Measurements from ENCODE around the gene ATP6AP2. TPM values are rescaled to one million over a fixed set of nuclear protein-coding genes. Genes with fewer than 3 reads are reported as not detected.
A peak's percentile ranks its signal among the peaks of the same experiment; 100 is the strongest.

ATP6AP2 gene
- total and polyA plus RNA-seq, 2 of the 13 experiments (the other 11 are each of a cell fraction or from before 2014, with no cell fraction given), result 55.6 to 108 TPM

GRCh38 chrX:40647307-40648197 is 66.8 kb downstream of the ATP6AP2 start, which contains the start of gene CXorf38:
TSS of gene CXorf38 (minus strand) at chrX:40647561. CDS start at chrX:40647520, 41 bp downstream.
- no TSS peak for BruUV-seq (replicated peaks)
- no peak within 1 kb of the TSS for H2AFZ ChIP-seq (ENCODE audit: low read length)
- peaks cover 11% of the 10 kb centered on the region for H3K4me1 ChIP-seq (ENCODE audit: insufficient read depth, low read length)
- ChIA-PET POLR2A (interaction anchor here (0.6 to 1.3 kb wide), 2 partner anchors 67 to 381 kb away, joined by 3 read pairs; partner anchors contain the start of gene ATP6AP2), CTCF (ENCODE audit: low intra/inter-chr PET ratio, low total read pairs) (no interaction called here)
- peak within 1 kb of the TSS; percentile 54 for H3K27ac ChIP-seq (ENCODE audit: extremely low read length, insufficient read depth, low read length)
- FAIRE-seq, result no peak
- intact Hi-C loops (cut with micrococcal nuclease; ENCODE audit: unreplicated experiment) (loop anchor here (10.0 kb wide), 2 partner anchors 63 to 103 kb away; partner anchors contain the start of gene ATP6AP2), in situ Hi-C loops (cut with HindIII; ENCODE audit: extremely low pct_ligation_motif_present, low pct_unique_long_range_greater_than_20kb) (no loop called here)
- no peaks in the 10 kb centered on the region for H3K36me3 ChIP-seq (replicated peaks in 1 of 2; ENCODE audit: control insufficient read depth in 1 of 2, insufficient read depth in 2 of 2, low read length in 2 of 2)
- peak within 1 kb of the TSS; percentile 69 to 79 (median 75) for H3K4me3 ChIP-seq (replicated peaks in 1 of 3; ENCODE audit: insufficient read depth in 1 of 3, low read depth in 2 of 3, low read length in 3 of 3)
- peak; percentile 90 for ATAC-seq
- H3K9ac ChIP-seq (ENCODE audit: insufficient read depth, low read depth, low read length), result peak within 1 kb of the TSS; percentile 73
- H3K9me3 ChIP-seq (ENCODE audit: low read length), result no peaks in the 10 kb centered on the region
- DNase-seq (ENCODE audit: low spot score), result peak; percentile 69
- H4K20me1 ChIP-seq (ENCODE audit: insufficient read depth, low read length), result no peaks in the 10 kb centered on the region
- H3K4me2 ChIP-seq (ENCODE audit: low read depth, low read length), result peak within 1 kb of the TSS; percentile 75
- H3K79me2 ChIP-seq (ENCODE audit: insufficient read depth, low read length), result peaks cover 24% of the 10 kb centered on the region
- no peaks in the 10 kb centered on the region for H3K27me3 ChIP-seq (ENCODE audit: control insufficient read depth in 1 of 2, insufficient read depth in 2 of 2, low read length in 2 of 2)
- WGBS (ENCODE audit: low lambda C conversion rate), result 40% methylated on average over 6 of the region's 66 CpGs
- TF ChIP-seq AKAP8 (CRISPR knock-in tag; IDR thresholded peaks at IDR 0.05) (peak; percentile 65; the same call in 1 of the 2 replicates), ZNF280D (CRISPR knock-in tag; IDR thresholded peaks at IDR 0.05) (no peak), E2F1 (CRISPR knock-in tag; IDR thresholded peaks at IDR 0.05) (no peak), MIER2 (CRISPR knock-in tag; IDR thresholded peaks at IDR 0.05) (no peak), ZNF124 (CRISPR knock-in tag; IDR thresholded peaks at IDR 0.05) (no peak), NFATC3 (CRISPR knock-in tag; IDR thresholded peaks at IDR 0.05) (no peak), ZNF616 (CRISPR knock-in tag; IDR thresholded peaks at IDR 0.05; ENCODE audit: low read depth) (0 out of 2 replicates have a peak, but pooled peaks have one; percentile 41), POLR2AphosphoS5 (IDR thresholded peaks at IDR 0.05; ENCODE audit: low read depth, low read length) (peak; percentile 69), GATAD1 (CRISPR knock-in tag; IDR thresholded peaks at IDR 0.05) (peak; percentile 15; the same call in 1 of the 2 replicates), ZNF598 (CRISPR knock-in tag; IDR thresholded peaks at IDR 0.05; ENCODE audit: borderline replicate concordance) (no peak), SP5 (CRISPR knock-in tag; IDR thresholded peaks at IDR 0.05; ENCODE audit: borderline replicate concordance, low read depth) (0 out of 2 replicates have a peak, but pooled peaks have one; percentile 27), GABPB1 (CRISPR knock-in tag; IDR thresholded peaks at IDR 0.05) (peak; percentile 69), ZSCAN21 (CRISPR knock-in tag; IDR thresholded peaks at IDR 0.05; ENCODE audit: borderline replicate concordance) (peak; percentile 50; the same call in 1 of the 2 replicates), SAP130 (CRISPR knock-in tag; IDR thresholded peaks at IDR 0.05; ENCODE audit: low read depth) (peak; percentile 43), ZMYM4 (CRISPR knock-in tag; IDR thresholded peaks at IDR 0.05) (peak; percentile 46; the same call in 1 of the 2 replicates)
